Panc1 (cell line): ENCODE results near the gene F11.

Source experiments
- CTCF ChIP-seq: fragments of 450-650 bp; IDR thresholded peaks from 2 replicates; pipeline ENCODE4 v1.5.1; 2017; ENCODE audit warnings: mild to moderate bottlenecking
- POLR2AphosphoS5 ChIP-seq: IDR thresholded peaks from 2 replicates; pipeline ENCODE4 v1.6.1; 2012; ENCODE audit warnings: mild to moderate bottlenecking, low read depth, low read length, moderate library complexity
- SIN3A ChIP-seq: IDR thresholded peaks from 2 replicates; pipeline ENCODE4 v1.6.1; 2012; ENCODE audit warnings: low read depth, mild to moderate bottlenecking, low read length, moderate library complexity, borderline replicate concordance; ENCODE audit not compliant: insufficient read depth
- TCF7L2 ChIP-seq: IDR thresholded peaks from 2 replicates; pipeline ENCODE4 v1.6.1; 2011; ENCODE audit warnings: mild to moderate bottlenecking, low read depth, low read length, inconsistent platforms
- TF ChIP-seq, protein P1 (sequence below), 2 experiments: IDR thresholded peaks; 2 replicates each; pipeline ENCODE4 v1.6.1; 2011 to 2012; ENCODE audit warnings: low read depth in 2 of 2, control low read depth in 1 of 2, low read length in 1 of 2, mild to moderate bottlenecking in 1 of 2, moderate library complexity in 1 of 2; ENCODE audit not compliant: insufficient read depth in 1 of 2

DNA sequence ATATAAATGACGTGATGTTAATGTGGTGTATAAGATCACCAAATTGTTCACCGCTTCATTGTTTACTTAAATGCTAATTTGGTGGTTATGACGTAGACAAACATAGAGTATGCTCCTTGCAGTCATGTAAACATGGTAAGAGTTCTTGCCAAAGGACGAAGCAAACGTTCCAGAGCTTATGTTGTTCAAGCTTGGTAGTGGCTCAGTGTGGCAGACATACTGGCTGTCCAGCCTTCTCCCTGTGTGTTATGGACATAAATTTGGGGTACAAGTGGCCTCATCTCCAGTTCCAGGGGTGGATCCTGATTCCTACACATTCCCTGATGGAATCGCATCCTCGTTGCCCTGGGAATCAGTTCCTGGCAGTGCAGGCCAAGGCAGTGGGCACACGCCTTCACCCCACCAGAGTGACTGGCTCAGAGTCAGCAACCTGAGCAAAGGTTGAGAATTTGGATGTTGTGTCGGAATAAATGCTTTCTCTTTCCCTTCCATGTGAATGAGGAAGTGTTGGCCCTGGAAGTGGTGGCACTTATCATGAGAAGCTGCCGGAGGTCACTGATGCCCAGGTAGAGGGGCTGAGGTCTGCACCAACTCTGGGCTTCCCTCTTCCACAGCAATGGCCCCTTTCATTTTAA lies 25.4 kb downstream of the F11 start:
- TF ChIP-seq CTCF, result no peak
- TF ChIP-seq TCF7L2, result no peak
- TF ChIP-seq POLR2AphosphoS5, result no peak
- TF ChIP-seq, protein P1, sequence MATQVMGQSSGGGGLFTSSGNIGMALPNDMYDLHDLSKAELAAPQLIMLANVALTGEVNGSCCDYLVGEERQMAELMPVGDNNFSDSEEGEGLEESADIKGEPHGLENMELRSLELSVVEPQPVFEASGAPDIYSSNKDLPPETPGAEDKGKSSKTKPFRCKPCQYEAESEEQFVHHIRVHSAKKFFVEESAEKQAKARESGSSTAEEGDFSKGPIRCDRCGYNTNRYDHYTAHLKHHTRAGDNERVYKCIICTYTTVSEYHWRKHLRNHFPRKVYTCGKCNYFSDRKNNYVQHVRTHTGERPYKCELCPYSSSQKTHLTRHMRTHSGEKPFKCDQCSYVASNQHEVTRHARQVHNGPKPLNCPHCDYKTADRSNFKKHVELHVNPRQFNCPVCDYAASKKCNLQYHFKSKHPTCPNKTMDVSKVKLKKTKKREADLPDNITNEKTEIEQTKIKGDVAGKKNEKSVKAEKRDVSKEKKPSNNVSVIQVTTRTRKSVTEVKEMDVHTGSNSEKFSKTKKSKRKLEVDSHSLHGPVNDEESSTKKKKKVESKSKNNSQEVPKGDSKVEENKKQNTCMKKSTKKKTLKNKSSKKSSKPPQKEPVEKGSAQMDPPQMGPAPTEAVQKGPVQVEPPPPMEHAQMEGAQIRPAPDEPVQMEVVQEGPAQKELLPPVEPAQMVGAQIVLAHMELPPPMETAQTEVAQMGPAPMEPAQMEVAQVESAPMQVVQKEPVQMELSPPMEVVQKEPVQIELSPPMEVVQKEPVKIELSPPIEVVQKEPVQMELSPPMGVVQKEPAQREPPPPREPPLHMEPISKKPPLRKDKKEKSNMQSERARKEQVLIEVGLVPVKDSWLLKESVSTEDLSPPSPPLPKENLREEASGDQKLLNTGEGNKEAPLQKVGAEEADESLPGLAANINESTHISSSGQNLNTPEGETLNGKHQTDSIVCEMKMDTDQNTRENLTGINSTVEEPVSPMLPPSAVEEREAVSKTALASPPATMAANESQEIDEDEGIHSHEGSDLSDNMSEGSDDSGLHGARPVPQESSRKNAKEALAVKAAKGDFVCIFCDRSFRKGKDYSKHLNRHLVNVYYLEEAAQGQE (IDR thresholded peaks at IDR 0.05; ENCODE audit: insufficient read depth in 1 of 2, low read depth in 2 of 2, low read length in 1 of 2), result no peak
- TF ChIP-seq SIN3A, result no peak
